Activated CD8-positive, alpha-beta memory T cell treated with anti-CD3 and anti-CD28 coated beads for 48 hours (primary cell): Measurements from ENCODE around the gene NT5C3A.
"Not testable (repeated sequence)": the region's sequence is repeated elsewhere in the genome, so short reads cannot be mapped to it uniquely, and the experiment has no call there.

Source experiments
- DNase-seq, 3 experiments: peaks; one replicate each; pipeline ENCODE4 v3.0.0-alpha.2; 2020; ENCODE audit warnings: low read depth in 2 of 3, low spot score in 2 of 3

NT5C3A gene

GRCh38 chr7:33041631-33042428, 20.7 kb downstream of the NT5C3A start:
- DNase-seq = no peak

DNA sequence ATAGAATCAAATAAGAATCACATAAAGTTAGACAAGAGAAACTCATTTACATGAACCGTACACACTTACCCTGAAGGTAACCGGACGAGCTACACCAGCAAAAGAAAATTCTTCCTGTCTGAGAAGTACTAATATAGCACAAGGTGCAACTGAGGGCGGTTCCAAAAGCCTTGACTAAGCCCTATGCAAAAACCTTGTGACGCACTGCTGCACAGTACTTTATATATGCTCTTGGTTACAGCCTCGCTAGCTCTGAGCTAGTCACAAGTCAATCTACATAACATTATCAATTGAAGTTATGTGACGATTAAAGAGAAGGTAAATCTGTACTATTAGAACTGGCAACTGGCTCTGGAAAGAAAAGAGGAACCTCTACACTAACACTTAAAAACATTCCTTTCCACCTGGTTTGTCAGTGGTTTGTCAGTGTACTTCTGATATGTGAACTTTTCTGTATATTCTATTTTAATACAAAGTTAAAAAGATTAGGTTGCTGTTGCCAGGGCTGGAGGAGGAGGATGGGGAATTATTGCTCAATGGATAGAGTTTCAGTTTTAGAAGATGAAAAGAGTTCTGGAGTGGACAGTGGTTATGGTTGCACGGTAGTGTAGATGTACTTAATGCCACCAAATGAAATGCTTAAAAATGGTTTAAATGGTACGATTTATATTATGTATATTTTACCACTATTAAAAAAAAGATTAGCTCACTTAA, 21.6 kb downstream of the NT5C3A start:
- no peak for DNase-seq

DNA sequence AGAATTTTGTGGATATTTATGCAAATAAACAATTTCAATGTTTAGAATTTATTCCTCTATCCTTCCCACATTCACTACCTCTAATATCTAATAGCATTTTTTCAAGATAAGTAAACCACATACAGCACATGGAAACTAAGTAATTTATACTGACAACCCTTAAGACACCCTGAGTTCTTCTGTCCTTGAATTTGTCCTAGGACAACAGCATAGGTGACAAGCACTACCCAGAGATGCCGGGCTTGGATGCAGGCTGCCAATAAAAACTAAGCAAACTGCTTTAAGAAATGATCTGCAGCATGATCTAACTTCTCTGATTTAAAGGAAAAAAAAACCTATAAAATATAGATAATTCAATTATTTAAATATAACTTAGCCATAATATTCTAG, 22.7 kb downstream of the NT5C3A start:
- DNase-seq = no peak

DNA sequence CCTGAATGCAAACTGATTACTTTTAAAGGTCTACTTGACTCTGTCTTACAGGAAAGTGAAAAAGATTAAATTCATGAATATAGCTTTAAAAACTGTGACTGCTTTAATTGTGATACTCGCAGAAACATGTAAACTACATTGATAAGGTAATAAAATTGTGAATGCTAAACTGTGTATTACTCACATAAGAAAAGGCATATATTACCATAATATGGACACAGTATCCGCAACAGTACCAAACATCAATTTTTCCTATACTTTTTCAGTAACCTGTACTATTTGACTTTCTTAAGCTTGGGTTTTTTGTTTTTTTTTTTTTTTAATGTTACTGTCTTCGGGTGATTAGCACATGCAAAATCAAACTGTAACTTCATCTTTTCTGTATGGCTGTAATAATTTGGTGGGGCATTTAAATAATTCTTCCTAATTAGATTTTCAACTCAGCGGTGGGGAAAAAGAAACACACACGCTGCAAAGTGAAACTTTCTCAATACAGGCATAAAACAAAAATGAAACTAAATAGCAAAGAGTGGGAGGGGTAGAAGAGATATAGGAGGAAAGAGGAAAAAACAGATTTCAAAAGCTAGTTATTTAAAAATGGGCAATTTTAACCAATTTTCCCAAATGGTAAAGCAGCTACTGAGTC, 23.2 kb downstream of the NT5C3A start:
- no peak for DNase-seq

DNA sequence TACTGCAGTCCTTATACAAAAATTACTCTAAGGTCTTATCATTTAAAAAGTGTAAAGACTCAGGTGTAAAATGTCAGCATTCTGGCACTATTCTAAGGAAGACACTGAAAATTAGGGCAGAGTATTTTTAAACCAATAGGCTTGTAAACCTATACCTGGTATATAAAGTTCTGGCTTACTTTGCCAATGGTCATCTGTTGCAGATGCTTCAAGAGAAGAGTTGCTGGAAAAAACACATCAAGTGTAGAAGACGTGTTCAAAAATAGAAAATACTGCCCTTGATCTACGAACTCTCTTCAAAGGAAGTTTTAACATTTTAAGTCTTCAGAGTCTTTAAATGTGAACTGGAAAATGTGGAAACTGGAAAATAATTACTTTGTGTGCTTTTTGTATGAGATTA, 23.9 kb downstream of the NT5C3A start:
- no peak for DNase-seq

- DNase-seq = no peak
Measured at GRCh38 chr7:33035776-33036175, 26.8 kb downstream of the NT5C3A start.

DNA sequence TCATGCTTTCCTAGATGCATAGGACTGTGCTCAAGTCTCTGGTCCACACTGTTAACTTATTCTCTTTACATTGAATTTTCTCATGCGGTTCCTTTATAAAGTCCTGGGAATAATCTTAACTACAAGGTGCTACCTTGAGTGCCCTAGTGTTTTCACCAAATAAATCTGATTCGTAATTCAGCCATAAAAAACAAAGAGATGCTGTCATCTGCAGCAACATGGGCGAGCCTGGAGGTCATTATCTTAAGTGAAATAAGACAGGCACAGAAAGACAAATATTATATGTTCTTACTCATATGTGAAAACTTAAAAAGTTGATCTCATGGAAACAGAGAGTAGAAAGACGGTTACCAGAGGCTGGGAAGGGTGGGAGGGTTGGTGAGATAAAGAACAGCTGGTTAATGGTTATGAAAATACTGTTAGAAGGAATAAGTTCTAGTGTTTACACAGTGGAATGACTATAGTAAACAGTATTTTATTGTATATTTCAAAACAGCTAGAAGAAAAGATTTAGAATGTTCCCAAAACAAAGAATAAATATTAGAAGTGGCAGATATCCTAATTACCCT, 38.3 kb downstream of the NT5C3A start:
- no peak for DNase-seq

GRCh38 chr7:33012364-33012763, 50.2 kb downstream of the NT5C3A start:
- no peak for DNase-seq

GRCh38 chr7:33009734-33010133, 52.8 kb downstream of the NT5C3A start:
- DNase-seq = no peak

GRCh38 chr7:33005690-33006089, 56.9 kb downstream of the NT5C3A start:
- DNase-seq = not testable (repeated sequence)

DNA sequence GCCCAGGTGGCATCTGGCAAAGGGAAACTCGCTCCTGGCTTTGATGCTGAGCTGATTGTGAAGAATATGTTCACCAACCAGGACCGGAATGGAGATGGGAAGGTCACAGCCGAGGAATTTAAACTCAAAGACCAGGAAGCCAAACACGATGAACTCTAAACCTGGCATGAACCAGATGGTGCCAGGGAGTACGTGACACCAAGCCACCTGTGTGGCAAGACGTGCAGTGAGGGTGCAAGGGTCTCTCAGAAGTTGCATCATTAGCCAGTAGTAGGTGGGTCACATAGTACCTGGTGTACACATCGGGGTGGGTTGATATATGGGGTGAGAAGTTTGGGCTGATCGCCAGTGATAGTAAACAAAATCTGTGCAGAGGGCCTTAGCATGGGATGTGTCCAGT, 57.4 kb downstream of the NT5C3A start:
- not testable (repeated sequence) for DNase-seq

DNA sequence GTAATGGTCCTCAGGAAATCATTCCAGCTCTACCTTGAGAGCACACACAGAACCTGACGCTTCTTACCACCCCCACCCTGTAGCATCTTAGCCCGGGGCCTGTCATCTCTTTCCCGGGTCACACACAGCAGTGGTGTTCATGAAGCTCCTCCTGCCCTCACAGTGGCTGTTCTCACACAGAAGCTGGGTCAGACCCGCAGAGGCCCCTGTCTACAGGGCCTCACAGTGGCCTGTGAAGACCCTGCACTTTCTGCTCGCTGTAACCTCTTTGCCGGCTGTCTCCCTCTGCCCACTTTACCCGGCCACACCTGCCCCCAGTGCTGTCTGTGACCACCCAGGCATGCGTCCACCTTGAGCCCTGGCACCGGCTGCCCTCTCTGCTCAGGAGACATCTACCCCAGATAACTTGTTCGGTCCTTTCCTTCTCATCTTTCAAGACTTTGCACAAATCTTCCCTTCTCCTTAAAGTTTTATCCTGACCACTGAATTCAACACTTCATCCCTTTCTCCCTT, 58.4 kb downstream of the NT5C3A start:
- DNase-seq = not testable (repeated sequence)

DNA sequence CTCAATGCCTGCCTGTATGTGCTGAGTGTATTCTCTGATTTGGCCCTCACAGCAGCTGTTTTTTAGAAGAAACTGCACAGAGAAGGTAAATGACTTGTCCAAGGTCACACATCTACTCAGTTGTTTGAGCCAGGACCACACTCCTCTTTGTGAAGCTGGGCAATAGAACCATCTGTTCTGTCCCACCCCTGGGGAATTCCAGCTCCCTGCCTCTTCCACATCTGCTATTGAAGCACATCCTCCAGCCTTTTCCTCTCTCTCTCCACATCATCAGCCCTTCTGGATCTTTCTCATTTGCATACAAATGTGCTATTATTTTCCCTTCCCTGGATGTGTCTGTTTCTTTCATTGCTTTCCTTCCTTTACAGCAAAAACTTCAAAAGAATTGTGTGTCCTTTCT, 59.5 kb downstream of the NT5C3A start:
- DNase-seq = not testable (repeated sequence)

DNA sequence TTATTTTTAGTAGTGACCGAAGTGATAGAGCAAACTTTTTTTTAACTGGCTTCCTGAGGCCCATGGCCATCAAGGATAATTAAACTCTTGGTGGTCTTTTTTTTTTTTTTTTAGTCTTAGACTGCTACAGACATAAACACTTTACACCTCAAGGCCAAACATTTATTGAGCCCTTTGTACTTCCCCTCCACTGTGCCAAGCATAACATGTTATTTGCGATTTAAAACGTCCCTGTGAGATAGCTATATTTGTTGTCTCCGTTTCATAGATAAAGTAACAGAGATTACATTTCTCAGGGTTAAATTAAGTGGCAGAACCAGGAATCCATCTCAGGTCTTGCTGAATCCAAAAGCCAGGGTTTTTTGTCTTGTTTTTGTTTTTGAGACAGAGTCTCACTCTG, 63.2 kb downstream of the NT5C3A start:
- DNase-seq = not testable (repeated sequence)

GRCh38 chr7:32998361-32999171, 64.0 kb downstream of the NT5C3A start:
- DNase-seq = not testable (repeated sequence)

GRCh38 chr7:32997956-32998355, 64.6 kb downstream of the NT5C3A start:
- not testable (repeated sequence) for DNase-seq

GRCh38 chr7:32992750-32993149, 69.8 kb downstream of the NT5C3A start:
- not testable (repeated sequence) for DNase-seq

GRCh38 chr7:32991975-32992700, 70.4 kb downstream of the NT5C3A start:
- DNase-seq = not testable (repeated sequence)

GRCh38 chr7:32991068-32991585, 71.4 kb downstream of the NT5C3A start:
- not testable (repeated sequence) for DNase-seq

DNA sequence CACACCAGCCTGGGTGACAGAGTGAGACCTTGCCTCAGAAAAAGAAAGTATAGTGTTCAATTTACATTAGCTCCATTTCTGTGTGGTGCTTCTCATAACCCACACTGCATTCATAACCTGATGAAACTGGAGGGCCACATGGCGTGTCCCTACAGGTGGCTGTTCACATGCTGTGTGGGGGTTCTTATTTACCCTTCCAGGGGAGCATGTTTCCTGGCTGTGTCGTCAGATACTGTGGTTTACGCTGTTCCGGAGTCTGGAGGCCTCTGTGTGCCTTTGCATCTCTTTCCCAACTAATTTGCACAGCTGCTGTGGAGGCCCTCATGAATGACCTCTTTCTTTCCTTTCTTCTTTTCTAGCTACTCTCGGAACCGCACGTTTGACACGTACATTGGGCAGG, 74.4 kb downstream of the NT5C3A start:
- not testable (repeated sequence) for DNase-seq
